ENCODE measurements around the gene DNAJC12.

DNAJC12 gene

DNA sequence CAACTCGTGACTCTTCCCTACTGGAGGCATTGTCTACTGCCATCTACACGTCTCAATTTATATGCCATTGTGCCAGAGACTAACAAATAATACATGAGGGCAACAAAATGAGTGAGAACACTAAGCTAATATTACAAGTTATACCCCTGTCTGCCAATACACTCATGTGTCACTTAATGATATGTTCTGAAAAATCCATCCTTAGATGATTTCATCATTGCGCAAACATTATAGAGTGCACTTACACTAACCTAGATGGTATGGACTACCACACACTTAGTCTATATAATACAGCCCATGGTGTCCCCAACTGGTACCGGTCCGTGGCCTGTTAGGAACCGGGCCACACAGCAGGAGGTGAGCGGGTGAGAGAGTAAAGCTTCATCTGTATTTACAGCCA is 77.7 kb downstream of the DNAJC12 start:
- no peak for DNase-seq
